Measurements from ENCODE around the gene CDH23.

The CDH23 gene

GRCh38 chr10:71832967-71833366 is 436.2 kb downstream of the CDH23 start:
- DNase-seq, result no peak
- TF ChIP-seq CTCF (IDR thresholded peaks at IDR 0.05), result no peak
- H3K36me3 Mint-ChIP-seq (ENCODE audit: low read depth), result peaks cover 51% of the 10 kb centered on the region
- no peaks in the 10 kb centered on the region for H3K27me3 Mint-ChIP-seq (ENCODE audit: low read depth, poor library complexity)
- H3K4me3 Mint-ChIP-seq, result no peak overlapping the region
- H3K27ac Mint-ChIP-seq, result no peak overlapping the region
- H3K4me1 Mint-ChIP-seq, result peaks cover 31% of the 10 kb centered on the region
- no peaks in the 10 kb centered on the region for H3K9me3 Mint-ChIP-seq

GRCh38 chr10:71833451-71834342 is 437.0 kb downstream of the CDH23 start:
- no peak for TF ChIP-seq CTCF (IDR thresholded peaks at IDR 0.05)
- H3K9me3 Mint-ChIP-seq, result no peaks in the 10 kb centered on the region
- DNase-seq, result no peak
- H3K4me3 Mint-ChIP-seq, result no peak overlapping the region
- peaks cover 38% of the 10 kb centered on the region for H3K4me1 Mint-ChIP-seq
- no peaks in the 10 kb centered on the region for H3K27me3 Mint-ChIP-seq (ENCODE audit: low read depth, poor library complexity)
- H3K36me3 Mint-ChIP-seq (ENCODE audit: low read depth), result peaks cover 44% of the 10 kb centered on the region
- no peak overlapping the region for H3K27ac Mint-ChIP-seq

GRCh38 chr10:71834343-71834674 is 437.6 kb downstream of the CDH23 start:
- H3K27ac Mint-ChIP-seq, result no peak overlapping the region
- H3K4me3 Mint-ChIP-seq, result no peak overlapping the region
- no peaks in the 10 kb centered on the region for H3K27me3 Mint-ChIP-seq (ENCODE audit: low read depth, poor library complexity)
- peaks cover 38% of the 10 kb centered on the region for H3K36me3 Mint-ChIP-seq (ENCODE audit: low read depth)
- peaks cover 43% of the 10 kb centered on the region for H3K4me1 Mint-ChIP-seq
- no peak for DNase-seq
- TF ChIP-seq CTCF (IDR thresholded peaks at IDR 0.05), result no peak
- no peaks in the 10 kb centered on the region for H3K9me3 Mint-ChIP-seq

GRCh38 chr10:71835671-71836595 is 439.2 kb downstream of the CDH23 start:
- Mint-ChIP-seq H3K9me3 (no peaks in the 10 kb centered on the region), H3K27me3 (ENCODE audit: low read depth, poor library complexity) (no peaks in the 10 kb centered on the region), H3K27ac (peak overlapping the region; percentile 95), H3K36me3 (ENCODE audit: low read depth) (peaks cover 22% of the 10 kb centered on the region), H3K4me3 (peak overlapping the region; percentile 40), H3K4me1 (peaks cover 58% of the 10 kb centered on the region)
- DNase-seq, result peak; percentile 48
- no peak for TF ChIP-seq CTCF (IDR thresholded peaks at IDR 0.05)

- no peak for DNase-seq
- H3K4me3 Mint-ChIP-seq, result peak overlapping the region; percentile 40
- no peaks in the 10 kb centered on the region for H3K27me3 Mint-ChIP-seq (ENCODE audit: low read depth, poor library complexity)
- no peaks in the 10 kb centered on the region for H3K9me3 Mint-ChIP-seq
- TF ChIP-seq CTCF (IDR thresholded peaks at IDR 0.05), result no peak
- H3K4me1 Mint-ChIP-seq, result peaks cover 63% of the 10 kb centered on the region
- H3K27ac Mint-ChIP-seq, result peak overlapping the region; percentile 95
- peaks cover 15% of the 10 kb centered on the region for H3K36me3 Mint-ChIP-seq (ENCODE audit: low read depth)
These were observed 439.9 kb downstream of the CDH23 start for GRCh38 chr10:71836596-71836974.
